Erythroblast (primary cell): ENCODE measurements around the gene NOS1AP.

Source experiments
- GATA1 ChIP-seq: IDR thresholded peaks from 2 replicates; pipeline ENCODE4 v1.6.1; 2011; ENCODE audit warnings: low read depth, mild to moderate bottlenecking, control low read depth, low read length, moderate library complexity
- POLR2A ChIP-seq: IDR thresholded peaks from 2 replicates; pipeline ENCODE4 v1.6.1; 2011; ENCODE audit warnings: mild to moderate bottlenecking, low read length

DNA sequence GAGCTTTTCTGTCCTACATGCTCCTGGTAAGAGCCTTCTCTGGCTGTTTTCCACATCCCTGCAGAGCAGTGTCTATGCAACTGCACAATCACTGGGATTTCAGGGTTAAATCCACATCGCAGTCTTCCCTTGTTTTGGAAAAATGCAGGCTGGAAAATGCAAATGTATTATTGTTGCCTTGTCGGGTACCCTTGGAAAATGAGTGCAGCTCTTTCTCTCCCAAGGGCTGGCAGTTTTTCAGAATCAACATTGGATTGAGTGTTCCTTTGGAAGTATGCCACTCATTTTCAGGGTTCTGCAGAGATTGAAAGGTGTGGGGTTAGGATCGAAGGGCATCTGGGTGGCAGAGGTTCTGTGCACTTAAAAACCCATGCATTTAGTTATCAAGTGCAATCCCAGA is 3.2 kb downstream of the NOS1AP start:
- TF ChIP-seq POLR2A (no peak), GATA1 (no peak)
